ENCODE measurements around the gene DDX1. TPM values are rescaled to one million over a fixed set of nuclear protein-coding genes. Genes with fewer than 3 reads are reported as not detected.

The DDX1 gene
- total RNA-seq, 4 donors from 2014 or later = 41.6 to 78.6 (median 66.5) TPM

DNA sequence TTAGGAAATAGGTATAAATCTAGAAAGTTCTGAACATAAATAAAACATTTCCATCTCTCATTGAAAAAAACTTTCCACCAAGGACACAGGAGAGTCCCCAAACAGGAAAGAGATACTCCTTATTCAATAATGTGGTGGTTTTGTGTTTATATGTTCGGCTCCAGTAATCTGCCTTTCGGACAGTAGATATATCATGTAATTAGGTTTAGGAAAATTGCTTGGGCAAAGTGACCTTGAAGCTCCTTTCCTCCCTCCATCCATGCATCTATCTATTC lies 69.6 kb downstream of the DDX1 start:
- H3K27ac ChIP-seq = no peak overlapping the region
- H3K27me3 ChIP-seq = no peaks in the 10 kb centered on the region
- WGBS, 2 donors = 89% methylated on average over 2 of the region's 2 CpGs
- H3K9me3 ChIP-seq = no peaks in the 10 kb centered on the region
- H3K4me3 ChIP-seq = no peak overlapping the region
- intact Hi-C loops (cut with DNase I) = no loop called here
- DNase-seq = no peak
- H3K4me1 ChIP-seq = no peaks in the 10 kb centered on the region
- TF ChIP-seq, protein P1, sequence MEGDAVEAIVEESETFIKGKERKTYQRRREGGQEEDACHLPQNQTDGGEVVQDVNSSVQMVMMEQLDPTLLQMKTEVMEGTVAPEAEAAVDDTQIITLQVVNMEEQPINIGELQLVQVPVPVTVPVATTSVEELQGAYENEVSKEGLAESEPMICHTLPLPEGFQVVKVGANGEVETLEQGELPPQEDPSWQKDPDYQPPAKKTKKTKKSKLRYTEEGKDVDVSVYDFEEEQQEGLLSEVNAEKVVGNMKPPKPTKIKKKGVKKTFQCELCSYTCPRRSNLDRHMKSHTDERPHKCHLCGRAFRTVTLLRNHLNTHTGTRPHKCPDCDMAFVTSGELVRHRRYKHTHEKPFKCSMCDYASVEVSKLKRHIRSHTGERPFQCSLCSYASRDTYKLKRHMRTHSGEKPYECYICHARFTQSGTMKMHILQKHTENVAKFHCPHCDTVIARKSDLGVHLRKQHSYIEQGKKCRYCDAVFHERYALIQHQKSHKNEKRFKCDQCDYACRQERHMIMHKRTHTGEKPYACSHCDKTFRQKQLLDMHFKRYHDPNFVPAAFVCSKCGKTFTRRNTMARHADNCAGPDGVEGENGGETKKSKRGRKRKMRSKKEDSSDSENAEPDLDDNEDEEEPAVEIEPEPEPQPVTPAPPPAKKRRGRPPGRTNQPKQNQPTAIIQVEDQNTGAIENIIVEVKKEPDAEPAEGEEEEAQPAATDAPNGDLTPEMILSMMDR (IDR thresholded peaks at IDR 0.05) = no peak
- no peak for TF ChIP-seq POLR2A (IDR thresholded peaks at IDR 0.05)
- no peaks in the 10 kb centered on the region for H3K36me3 ChIP-seq

DNA sequence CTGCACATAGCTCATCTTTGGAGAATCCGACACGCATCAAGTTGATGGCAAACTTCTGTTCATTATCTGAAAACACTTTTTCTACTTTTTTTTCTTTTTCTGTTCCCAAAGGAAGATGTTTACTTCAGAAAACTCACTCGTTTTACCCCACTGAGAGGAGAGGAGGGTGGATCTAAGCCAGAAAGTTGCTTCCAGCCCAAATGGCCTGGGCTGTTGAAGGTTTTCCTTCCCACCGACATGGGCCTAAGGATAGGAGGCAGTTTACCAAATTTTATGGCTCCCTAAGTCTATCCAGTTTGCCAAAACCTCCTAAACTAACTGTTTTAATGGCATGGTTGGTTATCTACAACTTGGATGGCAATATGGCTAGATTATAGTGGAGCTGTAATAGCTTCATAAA lies 70.4 kb downstream of the DDX1 start:
- 53 to 67% methylated on average over 4 of the region's 4 CpGs for WGBS, 2 donors
- no peak for DNase-seq
- TF ChIP-seq, protein P1 (IDR thresholded peaks at IDR 0.05) = no peak
- no peak for TF ChIP-seq POLR2A (IDR thresholded peaks at IDR 0.05)

DNA sequence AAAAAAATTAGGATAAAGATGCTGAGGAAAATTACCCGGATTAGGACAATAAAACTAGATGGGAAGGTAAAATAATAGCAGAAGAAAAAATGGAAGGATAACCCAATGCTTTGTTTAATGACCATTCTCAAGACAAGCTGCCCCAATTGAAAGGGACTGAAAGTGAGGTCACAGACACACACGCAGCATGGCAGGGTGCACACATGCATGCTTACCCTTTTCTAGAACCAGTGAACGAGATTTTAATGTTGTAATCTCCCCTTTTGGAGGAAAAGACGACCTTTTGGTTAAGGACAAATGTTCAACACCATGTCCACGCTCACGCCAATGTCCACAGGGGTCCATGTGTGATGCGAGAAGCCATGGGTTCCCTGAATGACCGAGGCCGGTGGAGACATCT lies 70.9 kb downstream of the DDX1 start:
- Histone ChIP-seq H3K4me1 (peaks cover 0 to 11% (median 0%) of the 10 kb centered on the region in 3 donors), H3K27me3 (no peaks in the 10 kb centered on the region), H3K36me3 (no peaks in the 10 kb centered on the region), H3K9me3 (no peaks in the 10 kb centered on the region), H3K4me3 (no peak overlapping the region), H3K27ac (no peak overlapping the region)
- TF ChIP-seq POLR2A (IDR thresholded peaks at IDR 0.05) = no peak
- TF ChIP-seq, protein P1 (IDR thresholded peaks at IDR 0.05) = no peak
- intact Hi-C loops (cut with DNase I) = no loop called here
- WGBS, 2 donors = 83 to 89% methylated on average over 9 of the region's 9 CpGs
- no peak for DNase-seq

More for the DNA sequence above, 70.4 kb downstream of the DDX1 start:
- intact Hi-C loops (cut with DNase I) = no loop called here
- peaks cover 0 to 6% (median 0%) of the 10 kb centered on the region in 3 donors for H3K4me1 ChIP-seq
- H3K4me3 ChIP-seq = no peak overlapping the region
- no peaks in the 10 kb centered on the region for H3K36me3 ChIP-seq
- H3K27me3 ChIP-seq = no peaks in the 10 kb centered on the region
- no peaks in the 10 kb centered on the region for H3K9me3 ChIP-seq
- no peak overlapping the region for H3K27ac ChIP-seq

DNA sequence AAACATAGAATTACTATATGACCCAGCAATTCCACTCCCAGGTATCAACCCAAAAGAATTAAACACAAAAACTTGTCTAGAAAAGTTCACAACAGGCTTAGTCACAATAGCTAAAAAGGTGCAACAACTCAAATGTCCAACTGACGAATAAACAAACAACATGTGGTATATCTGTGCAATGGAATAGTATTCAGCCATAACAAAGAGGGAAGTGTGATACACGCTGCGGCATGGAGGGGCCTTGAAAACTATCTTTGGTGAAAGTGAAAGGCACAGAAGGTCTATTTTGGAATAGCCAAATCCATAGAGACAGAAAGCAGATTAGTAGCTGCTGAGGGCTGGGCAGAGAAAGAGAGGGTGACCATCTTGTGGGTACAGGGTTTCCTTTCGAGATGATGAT lies 72.1 kb downstream of the DDX1 start:
- no peak for DNase-seq
- Histone ChIP-seq H3K36me3 (no peaks in the 10 kb centered on the region), H3K27ac (no peak overlapping the region), H3K9me3 (no peaks in the 10 kb centered on the region), H3K4me3 (no peak overlapping the region), H3K27me3 (no peaks in the 10 kb centered on the region), H3K4me1 (peaks cover 0 to 17% (median 0%) of the 10 kb centered on the region in 3 donors)
- intact Hi-C loops (cut with DNase I) = no loop called here
- TF ChIP-seq POLR2A (IDR thresholded peaks at IDR 0.05) = no peak
- TF ChIP-seq, protein P1 (IDR thresholded peaks at IDR 0.05) = no peak
- 98% methylated on average over 4 of the region's 4 CpGs for WGBS, 2 donors

DNA sequence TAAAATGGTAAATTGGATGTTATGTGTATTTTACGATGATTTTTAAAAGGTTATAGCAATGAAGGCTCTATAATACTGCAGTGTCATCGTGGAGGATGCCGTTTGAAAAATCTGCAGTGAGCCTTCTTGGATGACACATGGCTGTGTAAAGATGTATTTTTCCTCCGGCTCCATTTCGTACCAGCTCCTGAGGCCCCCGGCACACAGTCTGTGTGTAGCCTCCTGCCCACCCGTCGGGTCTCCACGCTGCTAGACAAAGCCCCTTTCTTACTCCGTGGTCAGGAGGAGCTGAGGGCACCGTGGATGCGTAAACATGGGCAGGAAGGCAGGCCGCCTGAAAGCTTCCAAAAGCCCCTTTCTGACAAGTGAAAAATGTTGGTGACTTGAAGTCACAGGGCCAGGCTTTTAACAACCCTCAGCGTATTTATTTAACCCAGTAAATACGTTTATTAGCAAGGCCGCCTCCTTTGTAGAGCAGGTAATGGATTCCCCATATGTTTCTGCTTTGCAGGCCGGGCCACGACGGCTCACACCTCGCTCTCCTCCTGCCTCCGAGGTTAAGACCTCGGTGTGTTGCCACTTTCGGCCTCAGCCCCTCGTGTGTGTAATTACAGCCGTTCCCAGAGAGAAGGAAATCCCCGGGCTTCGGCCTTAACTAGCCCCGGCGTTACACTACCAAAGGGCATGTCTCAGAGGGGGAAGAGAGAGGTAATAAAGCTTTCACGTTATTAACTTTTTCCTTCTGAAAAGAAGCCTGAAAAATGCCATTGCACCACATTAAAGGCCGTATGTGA lies 72.8 kb downstream of the DDX1 start:
- no peak for DNase-seq
- TF ChIP-seq, protein P1 (IDR thresholded peaks at IDR 0.05) = no peak
- TF ChIP-seq POLR2A (IDR thresholded peaks at IDR 0.05) = no peak
- Histone ChIP-seq H3K36me3 (no peaks in the 10 kb centered on the region), H3K27ac (no peak overlapping the region), H3K27me3 (no peaks in the 10 kb centered on the region), H3K4me1 (peaks cover 0 to 17% (median 0%) of the 10 kb centered on the region in 3 donors), H3K9me3 (no peaks in the 10 kb centered on the region), H3K4me3 (no peak overlapping the region)
- intact Hi-C loops (cut with DNase I) = no loop called here
- WGBS, 2 donors = 87 to 89% methylated on average over 23 to 28 of the region's 31 CpGs
